ENCODE data around the gene DCTN1. TPM values are rescaled to one million over a fixed set of nuclear protein-coding genes. Genes with fewer than 3 reads are reported as not detected.

The DCTN1 gene
- polyA plus RNA-seq, 2 of the 4 experiments (the other 2 are of a cell fraction), result 95.1 to 106 TPM

GRCh38 chr2:74367789-74368188 is 12.3 kb downstream of the DCTN1 start:
- WGBS (ENCODE audit: missing lambda C conversion rate), result 95% methylated on average over 7 of the region's 7 CpGs
- Histone ChIP-seq H3K4me2 (no peak overlapping the region), H3K4me1 (no peaks in the 10 kb centered on the region), H3K27ac (no peak overlapping the region), H3K9me3 (no peaks in the 10 kb centered on the region), H3K4me3 (no peak overlapping the region)
- ChIA-PET CTCF (interaction anchor here (1.2 to 7.0 kb wide), 5 partner anchors 11 to 118 kb away, joined by 4 to 30 read pairs (median 5); partner anchors contain the start of gene DCTN1), POLR2A (no interaction called here)
- no peak for DNase-seq (ENCODE audit: low read depth in 1 of 2, low spot score in 1 of 2)
- FAIRE-seq, result no peak
- peak in 1 of 2 experiments; percentile 16; a peak in 1 of 6 replicates for ATAC-seq
- no peak for TF ChIP-seq ZSCAN20 (CRISPR knock-in tag; IDR thresholded peaks at IDR 0.05)
- no peak for TF ChIP-seq FOSB (CRISPR knock-in tag; IDR thresholded peaks at IDR 0.05)
- no peak for TF ChIP-seq HMGXB4 (CRISPR knock-in tag; IDR thresholded peaks at IDR 0.05; ENCODE audit: borderline replicate concordance)
- no peak for TF ChIP-seq CBX8 (IDR thresholded peaks at IDR 0.05)
- TF ChIP-seq FOSL2 (IDR thresholded peaks at IDR 0.05), result no peak
- no peak for TF ChIP-seq FOSL2 (CRISPR knock-in tag; IDR thresholded peaks at IDR 0.05)
- TF ChIP-seq CHD2 (IDR thresholded peaks at IDR 0.05; ENCODE audit: low read length, partially characterized antibody), result no peak
- no peak for TF ChIP-seq RARB (CRISPR knock-in tag; IDR thresholded peaks at IDR 0.05)

GRCh38 chr2:74366036-74366435 is 14.1 kb downstream of the DCTN1 start:
- H3K4me2 ChIP-seq, result no peak overlapping the region
- ChIA-PET CTCF (interaction anchor here (0.7 to 7.0 kb wide), 8 partner anchors 8 to 117 kb away, joined by 3 to 30 read pairs (median 3); no protein-coding TSS in a partner anchor), POLR2A (no interaction called here)
- no peak for DNase-seq (ENCODE audit: low read depth in 1 of 2, low spot score in 1 of 2)
- TF ChIP-seq, protein P1, sequence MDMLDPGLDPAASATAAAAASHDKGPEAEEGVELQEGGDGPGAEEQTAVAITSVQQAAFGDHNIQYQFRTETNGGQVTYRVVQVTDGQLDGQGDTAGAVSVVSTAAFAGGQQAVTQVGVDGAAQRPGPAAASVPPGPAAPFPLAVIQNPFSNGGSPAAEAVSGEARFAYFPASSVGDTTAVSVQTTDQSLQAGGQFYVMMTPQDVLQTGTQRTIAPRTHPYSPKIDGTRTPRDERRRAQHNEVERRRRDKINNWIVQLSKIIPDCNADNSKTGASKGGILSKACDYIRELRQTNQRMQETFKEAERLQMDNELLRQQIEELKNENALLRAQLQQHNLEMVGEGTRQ (IDR thresholded peaks at IDR 0.05), result no peak
- no peak for TF ChIP-seq NR3C1 (IDR thresholded peaks at IDR 0.05)
- TF ChIP-seq KDM5A (IDR thresholded peaks at IDR 0.05), result no peak
- TF ChIP-seq CHD4 (IDR thresholded peaks at IDR 0.05; ENCODE audit: borderline replicate concordance), result no peak
- H3K4me3 ChIP-seq, result no peak overlapping the region
- FAIRE-seq, result no peak
- no peak for ATAC-seq
- H3K4me1 ChIP-seq, result no peaks in the 10 kb centered on the region
- 91% methylated on average over 3 of the region's 3 CpGs for WGBS (ENCODE audit: missing lambda C conversion rate)
- H3K9me3 ChIP-seq, result no peaks in the 10 kb centered on the region
- no peak overlapping the region for H3K27ac ChIP-seq

DNA sequence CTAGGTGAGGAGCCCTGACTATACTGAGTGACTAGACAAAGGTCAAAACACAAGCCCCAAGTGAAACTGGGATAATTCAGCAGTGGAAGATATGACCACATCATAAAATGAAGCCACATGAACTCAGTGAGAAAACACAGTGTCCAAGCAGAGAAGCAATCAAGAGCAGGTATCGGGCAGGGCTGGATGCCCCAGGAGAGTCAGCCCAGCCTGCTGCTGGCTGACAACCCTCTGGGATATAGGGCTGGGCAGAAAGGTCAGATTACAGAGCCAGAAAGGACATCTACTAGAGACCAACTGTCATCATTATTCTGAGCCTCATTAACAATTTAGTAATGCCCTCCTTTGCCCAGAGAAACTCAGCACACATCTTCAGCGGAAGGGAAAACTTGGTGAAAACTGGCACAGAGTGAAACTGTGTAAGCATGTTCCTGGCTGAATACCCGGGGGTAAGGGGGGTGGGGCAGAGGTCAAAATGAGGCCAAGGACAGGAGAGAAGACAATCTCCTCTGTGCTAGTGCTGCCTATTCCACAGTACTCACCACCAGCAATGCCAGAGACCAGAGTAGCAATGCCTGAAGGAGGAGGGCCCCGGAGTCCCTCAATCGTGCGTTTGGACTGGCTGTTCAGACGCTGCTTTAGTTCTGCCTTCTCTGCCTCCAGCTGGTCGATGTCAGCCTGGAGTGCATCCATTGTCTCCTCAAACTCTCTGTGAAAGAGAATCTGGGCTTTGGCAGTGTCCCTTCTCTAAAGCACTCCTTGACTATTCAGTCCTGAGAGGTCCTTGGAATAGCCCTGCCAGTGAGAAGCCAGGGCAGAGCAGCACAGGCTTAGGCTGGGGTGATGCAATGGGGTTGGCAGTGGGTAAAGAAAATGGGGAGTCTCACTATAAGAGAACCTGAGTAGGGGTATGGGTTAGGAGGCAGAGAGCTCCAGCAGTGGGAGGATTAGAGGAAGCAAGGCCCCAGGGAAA is 15.3 kb downstream of the DCTN1 start:
- FAIRE-seq, result no peak
- WGBS (ENCODE audit: missing lambda C conversion rate), result 89% methylated on average over 8 of the region's 8 CpGs
- TF ChIP-seq JUNB (IDR thresholded peaks at IDR 0.05) (no peak), NPAS2 (CRISPR knock-in tag; IDR thresholded peaks at IDR 0.05; ENCODE audit: borderline replicate concordance) (no peak), HOXB5 (CRISPR knock-in tag; IDR thresholded peaks at IDR 0.05) (no peak), BCL3 (IDR thresholded peaks at IDR 0.05) (no peak), RAD21 (conservative IDR thresholded peaks at IDR 0.05 in 1 of 2, IDR thresholded peaks at IDR 0.05 in 1 of 2) (no peak), KDM5A (IDR thresholded peaks at IDR 0.05) (no peak), CHD2 (IDR thresholded peaks at IDR 0.05; ENCODE audit: low read length, partially characterized antibody) (no peak), ESRRA (IDR thresholded peaks at IDR 0.05; ENCODE audit: borderline replicate concordance, low read length) (no peak), JUN (IDR thresholded peaks at IDR 0.05) (no peak), HDAC2 (IDR thresholded peaks at IDR 0.05) (no peak), TP53 (CRISPR knock-in tag; IDR thresholded peaks at IDR 0.05) (no peak), POLR2AphosphoS2 (conservative IDR thresholded peaks at IDR 0.05; ENCODE audit: low read length) (no peak), EHF (CRISPR knock-in tag; IDR thresholded peaks at IDR 0.05) (no peak), KDM1A (IDR thresholded peaks at IDR 0.05; ENCODE audit: low read depth) (no peak), MAZ (IDR thresholded peaks at IDR 0.05; ENCODE audit: borderline replicate concordance, low read depth, low read length) (no peak)
- TF ChIP-seq, protein P2, sequence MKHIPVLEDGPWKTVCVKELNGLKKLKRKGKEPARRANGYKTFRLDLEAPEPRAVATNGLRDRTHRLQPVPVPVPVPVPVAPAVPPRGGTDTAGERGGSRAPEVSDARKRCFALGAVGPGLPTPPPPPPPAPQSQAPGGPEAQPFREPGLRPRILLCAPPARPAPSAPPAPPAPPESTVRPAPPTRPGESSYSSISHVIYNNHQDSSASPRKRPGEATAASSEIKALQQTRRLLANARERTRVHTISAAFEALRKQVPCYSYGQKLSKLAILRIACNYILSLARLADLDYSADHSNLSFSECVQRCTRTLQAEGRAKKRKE (CRISPR knock-in tag; IDR thresholded peaks at IDR 0.05; ENCODE audit: low read depth), result no peak
- TF ChIP-seq, protein P3, sequence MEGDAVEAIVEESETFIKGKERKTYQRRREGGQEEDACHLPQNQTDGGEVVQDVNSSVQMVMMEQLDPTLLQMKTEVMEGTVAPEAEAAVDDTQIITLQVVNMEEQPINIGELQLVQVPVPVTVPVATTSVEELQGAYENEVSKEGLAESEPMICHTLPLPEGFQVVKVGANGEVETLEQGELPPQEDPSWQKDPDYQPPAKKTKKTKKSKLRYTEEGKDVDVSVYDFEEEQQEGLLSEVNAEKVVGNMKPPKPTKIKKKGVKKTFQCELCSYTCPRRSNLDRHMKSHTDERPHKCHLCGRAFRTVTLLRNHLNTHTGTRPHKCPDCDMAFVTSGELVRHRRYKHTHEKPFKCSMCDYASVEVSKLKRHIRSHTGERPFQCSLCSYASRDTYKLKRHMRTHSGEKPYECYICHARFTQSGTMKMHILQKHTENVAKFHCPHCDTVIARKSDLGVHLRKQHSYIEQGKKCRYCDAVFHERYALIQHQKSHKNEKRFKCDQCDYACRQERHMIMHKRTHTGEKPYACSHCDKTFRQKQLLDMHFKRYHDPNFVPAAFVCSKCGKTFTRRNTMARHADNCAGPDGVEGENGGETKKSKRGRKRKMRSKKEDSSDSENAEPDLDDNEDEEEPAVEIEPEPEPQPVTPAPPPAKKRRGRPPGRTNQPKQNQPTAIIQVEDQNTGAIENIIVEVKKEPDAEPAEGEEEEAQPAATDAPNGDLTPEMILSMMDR (IDR thresholded peaks at IDR 0.05), result no peak

More for the DNA sequence above, 15.3 kb downstream of the DCTN1 start:
- Histone ChIP-seq H3K4me1 (no peaks in the 10 kb centered on the region), H3K4me2 (no peak overlapping the region), H3K9me3 (no peaks in the 10 kb centered on the region), H3K27ac (no peak overlapping the region), H3K4me3 (no peak overlapping the region)
- ATAC-seq (no peak; a peak in 1 of 6 replicates), DNase-seq (ENCODE audit: low read depth in 1 of 2, low spot score in 1 of 2) (no peak)
- ChIA-PET POLR2A (no interaction called here), CTCF (interaction anchor here (1.2 to 7.0 kb wide), 5 partner anchors 27 to 115 kb away, joined by 3 to 30 read pairs (median 6); no protein-coding TSS in a partner anchor)

All from A549 (cell line).